ENCODE data around the gene ANKS3. TPM values are rescaled to one million over a fixed set of nuclear protein-coding genes. Genes with fewer than 3 reads are reported as not detected.

ANKS3 gene
- total and polyA plus RNA-seq, 2 of the 8 experiments (the other 6 are each of a cell fraction or from before 2014, with no cell fraction given), result 15.5 to 23.9 TPM

- peak; percentile 68 for TF ChIP-seq KDM1A (IDR thresholded peaks at IDR 0.05; ENCODE audit: borderline replicate concordance, low read length)
- TF ChIP-seq E2F6 (IDR thresholded peaks at IDR 0.05), result peak; percentile 42; the same call in 1 of the 2 replicates
- no peak for TF ChIP-seq GTF2F1 (IDR thresholded peaks at IDR 0.05; ENCODE audit: borderline replicate concordance, low read depth, low read length)
- TF ChIP-seq HDAC2 (IDR thresholded peaks at IDR 0.05; ENCODE audit: borderline replicate concordance in 1 of 2, low read depth in 2 of 2, low read length in 2 of 2), result 0 out of 4 replicates have a peak, but pooled peaks of 1 of the 2 experiments have one; percentile 55
- H3K56ac ChIP-seq (replicated peaks; ENCODE audit: insufficient read length, low read depth, low read length), result no peak overlapping the region
- H3K4ac ChIP-seq (replicated peaks; ENCODE audit: insufficient read length, low read depth, low read length), result no peak overlapping the region
- peak overlapping the region; percentile 33; the same call in 1 of the 2 replicates for H3K27ac ChIP-seq (ENCODE audit: low read depth, low read length)
- H2BK15ac ChIP-seq (ENCODE audit: low read length), result no peak overlapping the region
- H2AFZ ChIP-seq (ENCODE audit: low read length), result no peak overlapping the region
- no peak overlapping the region for H2BK5ac ChIP-seq (ENCODE audit: low read depth, low read length)
- no peaks in the 10 kb centered on the region for H3K79me2 ChIP-seq (ENCODE audit: control insufficient read depth in 1 of 2, insufficient read depth in 2 of 2, low read length in 2 of 2)
- no peak overlapping the region for H3K4me2 ChIP-seq (ENCODE audit: insufficient read depth in 1 of 2, low read depth in 2 of 2, low read length in 2 of 2)
- no peak overlapping the region for H3K4me3 ChIP-seq (ENCODE audit: extremely low read depth in 1 of 4, insufficient read depth in 2 of 4, low read depth in 3 of 4, low read length in 4 of 4)
- no peaks in the 10 kb centered on the region for H3K27me3 ChIP-seq (replicated peaks in 1 of 4; ENCODE audit: control insufficient read depth in 3 of 4, extremely low read depth in 1 of 4, insufficient read depth in 3 of 4, low read length in 3 of 4)
- H2AK5ac ChIP-seq (ENCODE audit: low read depth, low read length), result no peak overlapping the region
- H3K18ac ChIP-seq (ENCODE audit: extremely low read depth, low read length), result no peak overlapping the region
- H3K9ac ChIP-seq (replicated peaks in 1 of 4; ENCODE audit: extremely low read depth in 1 of 4, low read depth in 3 of 4, low read length in 3 of 4), result no peak overlapping the region
- H2BK12ac ChIP-seq (ENCODE audit: low read depth, low read length), result no peak overlapping the region
- no peaks in the 10 kb centered on the region for H3K79me1 ChIP-seq (ENCODE audit: low read depth, low read length)
- no peak overlapping the region for H3K14ac ChIP-seq (ENCODE audit: insufficient read length)
- H3K23me2 ChIP-seq (ENCODE audit: low read depth, low read length), result no peaks in the 10 kb centered on the region
- H2BK20ac ChIP-seq (ENCODE audit: low read length), result 0 out of 2 replicates have a peak overlapping the region, but pooled peaks have one; percentile 61
- H3K36me3 ChIP-seq (ENCODE audit: control insufficient read depth in 2 of 4, insufficient read depth in 4 of 4, low read length in 3 of 4), result no peaks in the 10 kb centered on the region
- H3K4me1 ChIP-seq (replicated peaks in 1 of 4; ENCODE audit: control insufficient read depth in 3 of 4, insufficient read depth in 4 of 4, low read length in 3 of 4), result peaks cover 4 to 9% (median 6%) of the 10 kb centered on the region in 4 experiments
- DNase-seq (ENCODE audit: low read depth in 1 of 2, low spot score in 2 of 2) (no peak), FAIRE-seq (no peak)
- ChIA-PET CTCF (ENCODE audit: partially characterized antibody) (interaction anchor here (1.0 to 1.1 kb wide), 2 partner anchors 10 to 16 kb away, joined by 3 to 6 read pairs; partner anchors contain the start of genes ANKS3 and DNAAF8), POLR2A (ENCODE audit: partially characterized antibody) (interaction anchor here (0.5 to 3.1 kb wide), 6 partner anchors 8 to 57 kb away, joined by 3 to 12 read pairs (median 4); partner anchors contain the start of genes ANKS3, DNAAF8, NUDT16L1 and SEPTIN12)
- H2BK120ac ChIP-seq (replicated peaks; ENCODE audit: low read depth, low read length), result no peak overlapping the region
- H4K20me1 ChIP-seq (replicated peaks in 1 of 2; ENCODE audit: control insufficient read depth in 1 of 2, insufficient read depth in 2 of 2, low read length in 2 of 2), result no peaks in the 10 kb centered on the region
- 85% methylated on average over 13 of the region's 13 CpGs; no CpG with 5 or more reads in 1 of the 2 experiments for WGBS, 2 experiments (ENCODE audit: extremely low coverage in 1 of 2, insufficient coverage in 1 of 2, insufficient read length in 1 of 2, insufficient replicate concordance in 2 of 2, low coverage in 1 of 2, low lambda C conversion rate in 2 of 2, missing lambda C conversion rate in 1 of 2)
- H4K8ac ChIP-seq (ENCODE audit: extremely low read depth, insufficient read depth, low read length), result peak overlapping the region; percentile 97
- peak overlapping the region; percentile 25 for H4K5ac ChIP-seq (ENCODE audit: insufficient read length, low read depth, low read length)
- H3K9me3 ChIP-seq (ENCODE audit: insufficient read depth in 2 of 2, low read depth in 1 of 2, low read length in 1 of 2), result no peaks in the 10 kb centered on the region
- H3K23ac ChIP-seq (ENCODE audit: insufficient read length), result no peak overlapping the region
- H4K91ac ChIP-seq (replicated peaks; ENCODE audit: insufficient read length, low read length), result peak overlapping the region; percentile 44
Measured at GRCh38 chr16:4744555-4745273, 10.6 kb upstream of the ANKS3 start.

All from H1 (cell line).